Hepatocyte (in vitro differentiated cells): ENCODE results near the gene POC1A. TPM values are rescaled to one million over a fixed set of nuclear protein-coding genes. Genes with fewer than 3 reads are reported as not detected.

ENCODE experiments used
- DNase-seq: peaks from one replicate; pipeline ENCODE4 v3.0.0-alpha.2; 2016; ENCODE audit warnings: low spot score
- H2AFZ ChIP-seq: fragments of 200-600 bp; sonication (generic); 2 replicates; pipeline ENCODE4 v1.6.0; 2016; ENCODE audit warnings: antibody characterized with exemption, mild to moderate bottlenecking
- H3K27ac ChIP-seq: fragments of 200-600 bp; sonication (generic); 2 replicates; pipeline ENCODE4 v1.5.1; 2016; ENCODE audit warnings: mild to moderate bottlenecking
- H3K27me3 ChIP-seq: fragments of 200-600 bp; sonication (generic); 2 replicates; pipeline ENCODE4 v1.6.1; 2016
- H3K36me3 ChIP-seq: fragments of 200-600 bp; sonication (generic); replicated peaks from 2 replicates; pipeline ENCODE4 v1.5.1; 2016; ENCODE audit warnings: low read depth; ENCODE audit not compliant: insufficient read depth
- H3K4me1 ChIP-seq: fragments of 200-600 bp; sonication (generic); 2 replicates; pipeline ENCODE4 v1.5.1; 2016; ENCODE audit warnings: mild to moderate bottlenecking, moderate library complexity; ENCODE audit not compliant: insufficient read depth
- H3K4me2 ChIP-seq: fragments of 200-600 bp; sonication (generic); 2 replicates; pipeline ENCODE4 v1.6.0; 2016
- H3K4me3 ChIP-seq: fragments of 200-600 bp; sonication (generic); 2 replicates; pipeline ENCODE4 v1.5.1; 2016; ENCODE audit warnings: mild to moderate bottlenecking
- H3K79me2 ChIP-seq: fragments of 200-600 bp; sonication (generic); 2 replicates; pipeline ENCODE4 v1.6.0; 2017; ENCODE audit warnings: mild to moderate bottlenecking
- H3K9me2 ChIP-seq: fragments of 200-600 bp; sonication (generic); replicated peaks from 2 replicates; pipeline ENCODE4 v1.6.0; 2017; ENCODE audit warnings: mild to moderate bottlenecking; ENCODE audit not compliant: insufficient read depth
- H3K9me3 ChIP-seq: fragments of 200-600 bp; sonication (generic); 2 replicates; pipeline ENCODE4 v1.5.1; 2016; ENCODE audit warnings: low read depth, mild to moderate bottlenecking
- H4K20me1 ChIP-seq: fragments of 200-600 bp; sonication (generic); 2 replicates; pipeline ENCODE4 v1.6.0; 2016; ENCODE audit warnings: mild to moderate bottlenecking; ENCODE audit not compliant: insufficient read depth, poor library complexity, severe bottlenecking
- EZH2 ChIP-seq: fragments of 200-600 bp; sonication (generic); IDR thresholded peaks from 2 replicates; pipeline ENCODE4 v1.6.1; 2016; ENCODE audit warnings: antibody characterized with exemption, mild to moderate bottlenecking, borderline replicate concordance
- EZH2phosphoT487 ChIP-seq: fragments of 200-600 bp; sonication (generic); IDR thresholded peaks from one replicate; pipeline ENCODE4 v1.6.1; 2018; ENCODE audit warnings: antibody characterized with exemption, mild to moderate bottlenecking, low read depth, moderate library complexity; ENCODE audit not compliant: unreplicated experiment, severe bottlenecking
- WGBS: methylation state at CpG from one replicate; pipeline ENCODE4 v1.1.6; 2016; ENCODE audit warnings: low lambda C conversion rate; ENCODE audit errors: missing lambda C conversion rate; 5-methylcytosine and 5-hydroxymethylcytosine counted together
- polyA plus RNA-seq: library from polyadenylated mRNA; unstranded; fragments of >200 nt; fragmentation: Nextera tagmentation; extraction: Ambion mirVana; gene quantifications from 2 replicates; pipeline ENCODE4 v1.2.1, GENCODE V29; 2016
- total RNA-seq: library from RNA; depleted of rRNA; stranded (reverse); fragments of >200 nt; gene quantifications from 2 replicates; pipeline ENCODE4 v1.2.3, GENCODE V29; 2014
- TF ChIP-seq, protein P1 (sequence below): fragments of 200-600 bp; sonication (generic); IDR thresholded peaks from 2 replicates; pipeline ENCODE4 v1.5.1; 2016; ENCODE audit warnings: antibody characterized with exemption, mild to moderate bottlenecking; ENCODE audit not compliant: poor library complexity

Gene POC1A
- total and polyA plus RNA-seq, 2 experiments from 2014 or later, result 2.6 to 3.7 TPM

DNA sequence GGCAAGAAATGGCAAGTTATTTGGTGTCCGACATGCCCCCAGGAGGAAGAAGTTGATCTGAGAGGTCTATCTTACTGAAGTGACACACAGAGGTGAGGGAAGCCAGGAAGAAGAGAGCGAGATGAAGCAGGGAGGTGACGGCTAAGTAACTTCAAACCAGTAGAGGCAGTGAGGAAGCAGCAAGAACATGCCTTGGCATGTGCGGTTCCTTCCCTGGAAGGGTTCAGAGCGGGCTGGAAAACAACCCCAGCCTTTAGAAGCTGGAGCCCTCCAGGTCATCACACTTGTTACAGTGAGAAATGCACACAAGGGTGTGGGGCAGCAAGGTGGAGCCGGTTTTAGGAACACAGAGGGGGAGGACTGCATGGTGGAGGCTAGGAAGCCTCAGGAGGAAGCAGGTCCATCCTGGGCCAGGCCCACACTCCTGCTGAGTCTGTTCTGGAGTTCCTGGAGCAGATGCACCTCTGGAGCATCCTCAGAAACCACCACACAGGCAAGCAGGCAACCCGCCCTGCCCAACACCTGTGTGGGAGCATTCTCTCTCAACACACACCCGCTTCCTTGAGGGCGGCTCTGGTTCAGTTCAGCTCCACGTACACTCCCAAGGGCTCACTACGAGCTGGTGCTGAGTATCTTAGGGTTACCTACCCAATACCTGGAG is 47.1 kb downstream of the POC1A start:
- no peaks in the 10 kb centered on the region for H3K79me2 ChIP-seq
- DNase-seq, result no peak
- no peaks in the 10 kb centered on the region for H3K4me1 ChIP-seq
- WGBS, result 94% methylated on average over 11 of the region's 11 CpGs
- no peaks in the 10 kb centered on the region for H3K36me3 ChIP-seq
- H3K9me2 ChIP-seq, result no peaks in the 10 kb centered on the region
- no peak overlapping the region for H3K27ac ChIP-seq
- H3K4me2 ChIP-seq, result no peak overlapping the region
- H3K27me3 ChIP-seq, result no peaks in the 10 kb centered on the region
- H2AFZ ChIP-seq, result no peak overlapping the region
- no peaks in the 10 kb centered on the region for H4K20me1 ChIP-seq
- TF ChIP-seq EZH2phosphoT487 (no peak), EZH2 (no peak)
- TF ChIP-seq, protein P1, sequence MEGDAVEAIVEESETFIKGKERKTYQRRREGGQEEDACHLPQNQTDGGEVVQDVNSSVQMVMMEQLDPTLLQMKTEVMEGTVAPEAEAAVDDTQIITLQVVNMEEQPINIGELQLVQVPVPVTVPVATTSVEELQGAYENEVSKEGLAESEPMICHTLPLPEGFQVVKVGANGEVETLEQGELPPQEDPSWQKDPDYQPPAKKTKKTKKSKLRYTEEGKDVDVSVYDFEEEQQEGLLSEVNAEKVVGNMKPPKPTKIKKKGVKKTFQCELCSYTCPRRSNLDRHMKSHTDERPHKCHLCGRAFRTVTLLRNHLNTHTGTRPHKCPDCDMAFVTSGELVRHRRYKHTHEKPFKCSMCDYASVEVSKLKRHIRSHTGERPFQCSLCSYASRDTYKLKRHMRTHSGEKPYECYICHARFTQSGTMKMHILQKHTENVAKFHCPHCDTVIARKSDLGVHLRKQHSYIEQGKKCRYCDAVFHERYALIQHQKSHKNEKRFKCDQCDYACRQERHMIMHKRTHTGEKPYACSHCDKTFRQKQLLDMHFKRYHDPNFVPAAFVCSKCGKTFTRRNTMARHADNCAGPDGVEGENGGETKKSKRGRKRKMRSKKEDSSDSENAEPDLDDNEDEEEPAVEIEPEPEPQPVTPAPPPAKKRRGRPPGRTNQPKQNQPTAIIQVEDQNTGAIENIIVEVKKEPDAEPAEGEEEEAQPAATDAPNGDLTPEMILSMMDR, result no peak
- no peaks in the 10 kb centered on the region for H3K9me3 ChIP-seq
- no peak overlapping the region for H3K4me3 ChIP-seq

DNA sequence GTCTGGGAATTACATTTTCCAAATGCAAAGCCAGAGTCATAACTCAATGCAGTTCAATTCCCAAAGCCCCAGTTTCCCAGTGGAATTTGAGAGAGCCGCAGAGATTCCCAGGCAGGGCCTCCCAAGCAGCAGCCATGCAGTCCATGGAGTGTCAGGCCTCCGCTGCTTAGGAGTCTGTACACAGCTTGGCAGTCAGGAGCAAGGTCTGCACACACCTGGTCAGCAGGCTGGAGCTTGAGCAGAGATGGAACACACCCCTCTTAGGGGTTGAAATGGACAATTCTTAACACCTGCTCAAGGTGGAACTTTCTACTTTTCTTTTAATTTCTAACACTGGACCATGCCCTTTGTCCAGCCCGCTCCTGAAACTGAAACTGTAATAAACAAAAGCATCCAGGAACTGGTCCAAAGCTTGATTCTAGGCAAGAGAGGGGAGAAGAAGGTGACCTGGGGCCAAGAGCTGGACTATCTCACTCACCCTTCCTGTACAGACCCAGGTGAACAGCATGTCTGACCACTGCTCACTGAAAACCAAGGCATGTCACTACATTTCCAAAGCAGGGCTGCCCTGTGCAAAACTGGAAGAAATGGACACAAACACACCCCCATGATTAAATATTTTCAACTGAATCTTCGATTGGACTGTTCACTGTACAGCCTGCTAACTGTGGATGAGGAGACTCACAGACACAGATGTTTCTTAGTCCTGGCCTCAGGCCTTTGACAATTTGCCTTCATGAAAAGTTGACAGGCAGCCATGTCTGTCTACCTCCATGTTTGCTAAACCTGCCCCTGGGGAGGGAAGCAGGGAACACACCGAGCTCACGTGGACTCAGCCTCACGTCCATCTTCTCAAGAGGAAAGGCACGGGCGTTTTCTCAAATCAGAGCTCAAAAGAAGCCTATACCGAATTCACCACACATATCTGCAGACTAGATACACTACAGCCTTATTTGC is 49.3 kb downstream of the POC1A start:
- H3K4me1 ChIP-seq, result no peaks in the 10 kb centered on the region
- H3K9me2 ChIP-seq, result no peaks in the 10 kb centered on the region
- H3K4me2 ChIP-seq, result no peak overlapping the region
- WGBS, result 95% methylated on average over 10 of the region's 10 CpGs
- no peak overlapping the region for H2AFZ ChIP-seq
- no peaks in the 10 kb centered on the region for H4K20me1 ChIP-seq
- no peak for DNase-seq
- no peak overlapping the region for H3K4me3 ChIP-seq
- H3K27me3 ChIP-seq, result no peaks in the 10 kb centered on the region
- no peaks in the 10 kb centered on the region for H3K79me2 ChIP-seq
- H3K36me3 ChIP-seq, result no peaks in the 10 kb centered on the region
- no peaks in the 10 kb centered on the region for H3K9me3 ChIP-seq
- H3K27ac ChIP-seq, result no peak overlapping the region
- no peak for TF ChIP-seq EZH2phosphoT487
- TF ChIP-seq, protein P1, result no peak
- no peak for TF ChIP-seq EZH2

DNA sequence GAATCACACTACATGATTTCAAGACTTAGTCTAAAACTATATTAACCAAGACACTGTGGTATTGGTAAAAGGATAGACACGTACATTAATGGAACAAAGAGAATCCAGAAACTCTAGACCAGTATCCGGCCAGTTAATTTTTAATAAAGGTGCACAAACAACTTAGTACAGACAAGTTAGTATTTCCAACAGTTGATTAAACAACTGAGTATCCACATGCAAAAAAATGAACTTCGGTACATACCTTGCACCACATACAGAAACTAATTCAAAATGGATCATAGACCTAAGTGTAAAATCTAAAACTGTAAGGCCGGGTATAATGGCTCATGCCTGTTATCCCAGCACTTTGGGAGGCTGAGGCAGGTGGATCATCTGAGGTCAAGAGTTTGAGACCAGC is 51.3 kb downstream of the POC1A start:
- Histone ChIP-seq H4K20me1 (no peaks in the 10 kb centered on the region), H3K79me2 (no peaks in the 10 kb centered on the region), H3K4me2 (no peak overlapping the region), H3K36me3 (no peaks in the 10 kb centered on the region), H3K27ac (no peak overlapping the region), H3K9me3 (no peaks in the 10 kb centered on the region), H3K27me3 (no peaks in the 10 kb centered on the region), H3K4me1 (peaks cover 5% of the 10 kb centered on the region), H3K4me3 (no peak overlapping the region), H2AFZ (no peak overlapping the region), H3K9me2 (no peaks in the 10 kb centered on the region)
- no peak for DNase-seq
- WGBS, result 95% methylated on average over 4 of the region's 4 CpGs
- TF ChIP-seq EZH2phosphoT487, result no peak
- TF ChIP-seq EZH2, result no peak
- TF ChIP-seq, protein P1, result no peak
